ENCODE data around the gene ADCY3.

Gene ADCY3

GRCh38 chr2:24957221-24957620 lies 37.2 kb upstream of the ADCY3 start:
- TF ChIP-seq CTCF (IDR thresholded peaks at IDR 0.05; ENCODE audit: control insufficient read depth, extremely low read depth, insufficient read depth), result no peak
- no peak overlapping the region for H3K4me3 ChIP-seq (ENCODE audit: low read depth, low read length)
- no peak for DNase-seq (ENCODE audit: low read depth)

GRCh38 chr2:24955921-24956320 lies 35.9 kb upstream of the ADCY3 start:
- TF ChIP-seq CTCF (IDR thresholded peaks at IDR 0.05; ENCODE audit: control insufficient read depth, extremely low read depth, insufficient read depth), result no peak
- no peak overlapping the region for H3K4me3 ChIP-seq (ENCODE audit: low read depth, low read length)
- DNase-seq (ENCODE audit: low read depth), result no peak

GRCh38 chr2:24955232-24955631 lies 35.2 kb upstream of the ADCY3 start:
- no peak for DNase-seq (ENCODE audit: low read depth)
- no peak for TF ChIP-seq CTCF (IDR thresholded peaks at IDR 0.05; ENCODE audit: control insufficient read depth, extremely low read depth, insufficient read depth)
- H3K4me3 ChIP-seq (ENCODE audit: low read depth, low read length), result no peak overlapping the region

GRCh38 chr2:24950102-24950501 lies 30.1 kb upstream of the ADCY3 start:
- no peak for TF ChIP-seq CTCF (IDR thresholded peaks at IDR 0.05; ENCODE audit: control insufficient read depth, extremely low read depth, insufficient read depth)
- H3K4me3 ChIP-seq (ENCODE audit: low read depth, low read length), result no peak overlapping the region
- DNase-seq (ENCODE audit: low read depth), result no peak

GRCh38 chr2:24948506-24948905 lies 28.5 kb upstream of the ADCY3 start:
- TF ChIP-seq CTCF (IDR thresholded peaks at IDR 0.05; ENCODE audit: control insufficient read depth, extremely low read depth, insufficient read depth), result no peak
- no peak for DNase-seq (ENCODE audit: low read depth)
- H3K4me3 ChIP-seq (ENCODE audit: low read depth, low read length), result no peak overlapping the region

GRCh38 chr2:24947561-24948157 lies 27.6 kb upstream of the ADCY3 start:
- H3K4me3 ChIP-seq (ENCODE audit: low read depth, low read length), result no peak overlapping the region
- TF ChIP-seq CTCF (IDR thresholded peaks at IDR 0.05; ENCODE audit: control insufficient read depth, extremely low read depth, insufficient read depth), result no peak
- DNase-seq (ENCODE audit: low read depth), result no peak

- no peak overlapping the region for H3K4me3 ChIP-seq (ENCODE audit: low read depth, low read length)
- no peak for TF ChIP-seq CTCF (IDR thresholded peaks at IDR 0.05; ENCODE audit: control insufficient read depth, extremely low read depth, insufficient read depth)
- no peak for DNase-seq (ENCODE audit: low read depth)
Observed at GRCh38 chr2:24945907-24946306, 25.9 kb upstream of the ADCY3 start.
